ENCODE results near the gene RSPH1.

RSPH1 gene

DNA sequence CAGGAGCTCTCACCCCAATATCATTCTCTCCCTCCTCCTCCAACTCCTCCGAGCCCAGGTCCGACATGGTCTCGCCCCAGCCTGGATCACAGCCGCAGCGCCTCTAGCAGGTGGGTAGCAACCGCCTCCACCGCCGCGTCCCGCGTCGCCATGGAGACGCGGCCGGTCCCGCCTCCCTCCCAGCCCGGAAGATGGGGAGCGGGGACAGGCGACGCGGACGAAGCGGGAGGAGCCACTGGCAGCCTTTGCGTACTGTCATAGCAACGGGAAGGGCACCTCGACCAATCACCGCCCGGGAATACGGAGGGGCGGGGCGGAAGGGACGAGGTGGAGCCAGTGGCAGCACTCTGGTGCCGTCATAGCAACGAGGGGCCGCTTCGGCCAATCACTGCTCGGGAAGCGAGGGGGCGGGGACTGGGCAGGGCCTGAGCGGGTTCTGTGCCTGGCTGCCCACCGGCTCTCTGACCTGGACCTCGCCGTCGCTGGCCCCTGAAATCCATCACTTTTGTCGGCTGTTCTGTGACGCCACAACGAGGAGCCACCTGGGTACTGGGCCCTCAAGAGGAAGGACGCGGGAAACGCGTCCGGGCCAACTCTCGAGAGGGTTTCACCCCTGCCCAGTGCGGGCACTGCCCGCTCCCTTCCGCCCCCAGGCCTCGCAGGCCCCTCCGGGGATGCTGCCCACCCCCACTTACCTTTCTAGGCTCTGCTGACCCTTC lies at the start of gene RSPH1:
Gene RSPH1 (minus strand): TSS at position 105 of the 719 bp plus-strand sequence. CDS start 38 bp downstream, at position 67.
- DNase-seq: peak; percentile 92

DNA sequence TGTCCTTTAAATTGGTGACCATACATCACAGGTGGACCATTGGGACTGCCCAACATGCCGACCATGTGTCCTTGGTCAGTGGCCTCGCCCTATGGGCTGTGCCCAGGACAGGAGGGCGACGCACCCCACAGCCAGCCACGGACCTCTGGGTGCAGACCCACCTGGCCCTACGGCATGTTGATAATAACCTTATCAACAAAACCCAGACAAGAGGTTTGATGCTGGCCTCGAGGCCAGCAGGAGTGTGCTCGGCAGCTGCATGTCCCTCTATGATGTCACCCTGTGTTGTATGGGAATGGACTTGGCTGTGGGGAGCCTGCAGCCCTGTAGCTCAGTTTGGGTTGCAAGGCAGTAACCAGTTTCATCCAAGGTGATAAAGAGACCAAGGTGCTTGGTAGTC lies 49.7 kb upstream of the RSPH1 start:
- DNase-seq: no peak

DNA sequence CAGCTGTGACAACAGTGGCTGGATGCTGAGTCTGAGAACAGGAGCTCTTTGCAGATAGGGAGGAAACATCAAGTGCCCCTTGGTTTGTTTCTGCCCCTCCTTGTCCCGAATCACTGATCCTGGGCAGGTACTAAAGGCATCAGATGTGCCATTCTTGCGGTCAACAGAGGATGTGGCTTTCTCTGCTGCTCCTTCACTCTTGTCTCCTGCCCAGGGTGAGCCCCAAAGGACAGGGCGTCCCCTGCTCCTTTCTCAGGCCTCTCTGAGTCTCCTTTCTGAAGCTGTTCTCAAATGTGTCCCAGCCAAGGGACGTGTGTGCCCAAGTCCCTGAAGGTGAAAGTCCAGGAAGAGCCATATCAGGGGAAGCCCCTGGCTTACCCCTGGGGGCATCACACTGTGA lies 49.3 kb upstream of the RSPH1 start:
- no peak for DNase-seq

DNA sequence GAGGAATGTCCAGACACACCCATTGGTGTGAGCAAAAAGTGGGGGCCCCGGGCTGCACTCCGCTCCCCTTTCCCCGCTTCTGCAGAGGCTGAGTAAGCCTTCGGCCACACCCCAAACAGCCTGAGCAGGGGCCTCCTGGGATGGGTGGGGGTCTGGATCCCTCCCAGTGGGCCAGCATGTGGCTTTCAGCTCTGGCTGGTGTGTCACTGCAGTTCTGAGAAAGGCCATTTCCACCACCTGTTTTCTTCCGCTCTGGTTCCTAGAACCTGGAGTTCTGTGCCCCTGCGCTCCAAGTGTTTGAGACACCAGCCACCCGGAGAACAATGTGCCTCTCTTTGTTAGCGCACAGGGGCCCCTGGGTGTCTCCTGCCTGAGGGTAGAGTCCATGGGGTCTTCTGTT lies 48.5 kb upstream of the RSPH1 start:
- no peak for DNase-seq

DNA sequence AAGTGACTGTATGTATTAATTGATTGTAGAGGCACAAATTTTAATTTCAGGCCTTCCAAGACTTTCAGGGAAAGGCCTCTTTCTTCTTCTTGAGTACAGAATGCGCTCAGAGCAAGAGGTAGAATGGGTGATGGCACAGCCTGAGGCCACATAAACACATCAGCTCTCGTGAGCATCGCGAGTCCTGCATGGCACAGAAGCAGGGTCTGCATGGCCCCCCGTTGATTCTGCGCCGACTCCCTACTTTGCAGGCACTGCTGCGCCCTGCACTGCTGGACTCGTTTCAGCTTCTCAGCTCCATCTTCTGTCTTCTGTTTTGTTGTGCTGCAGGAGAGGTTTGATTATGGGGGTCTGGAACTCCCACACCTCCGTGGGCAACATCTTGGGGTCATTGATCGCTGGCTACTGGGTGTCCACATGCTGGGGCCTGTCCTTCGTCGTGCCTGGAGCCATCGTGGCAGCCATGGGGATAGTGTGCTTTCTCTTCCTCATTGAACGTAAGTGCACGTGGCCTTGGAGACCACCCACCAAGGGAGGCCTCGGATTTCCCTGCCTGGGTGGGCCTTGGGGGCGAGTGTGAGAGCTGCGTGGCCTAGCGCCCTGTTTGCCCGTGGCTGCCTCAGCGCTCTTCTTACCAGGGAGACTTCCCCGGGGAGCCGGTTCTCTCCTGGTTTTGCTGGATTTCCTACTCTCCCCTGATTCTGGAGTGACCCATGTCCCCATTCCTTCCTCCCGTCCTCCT lies 47.3 kb upstream of the RSPH1 start:
- no peak for DNase-seq

DNA sequence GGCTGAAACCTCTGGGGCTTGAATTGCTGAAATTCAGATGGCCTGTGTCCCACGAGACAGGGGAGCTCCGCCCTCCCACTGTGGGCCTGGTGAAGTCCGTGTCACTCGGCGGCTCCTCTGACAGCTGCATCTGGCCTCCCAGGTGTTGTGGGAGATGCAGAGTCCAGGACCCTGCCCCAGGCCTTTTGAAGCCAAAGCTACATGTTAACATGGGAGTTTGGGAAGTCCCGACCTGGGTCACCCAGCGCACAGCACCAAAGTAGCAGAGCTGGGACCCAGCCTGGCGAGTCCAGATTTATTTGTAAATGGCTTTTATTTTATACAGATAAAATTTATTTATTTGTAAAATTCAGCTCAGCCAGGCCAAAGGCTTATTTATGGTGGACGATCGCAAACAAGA lies 46.6 kb upstream of the RSPH1 start:
- no peak for DNase-seq

DNA sequence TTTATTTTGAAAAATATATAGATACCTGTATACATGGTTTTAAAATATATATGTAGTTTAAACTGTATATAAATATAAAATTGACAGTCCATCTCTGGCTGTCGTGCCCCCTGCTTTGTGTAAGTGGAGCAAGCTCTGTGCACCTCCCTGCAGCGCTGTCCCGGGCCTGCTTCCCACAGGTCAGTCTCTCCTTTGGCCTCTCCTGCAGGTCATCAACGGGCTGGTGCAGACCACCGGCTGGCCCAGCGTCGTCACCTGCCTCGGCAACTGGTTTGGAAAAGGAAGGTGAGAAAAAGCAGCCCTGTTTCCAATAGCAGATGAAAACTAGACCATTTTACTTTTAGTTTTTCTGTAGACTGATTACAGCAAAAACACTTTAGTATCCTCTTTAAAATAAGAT lies 46.2 kb upstream of the RSPH1 start:
- no peak for DNase-seq

DNA sequence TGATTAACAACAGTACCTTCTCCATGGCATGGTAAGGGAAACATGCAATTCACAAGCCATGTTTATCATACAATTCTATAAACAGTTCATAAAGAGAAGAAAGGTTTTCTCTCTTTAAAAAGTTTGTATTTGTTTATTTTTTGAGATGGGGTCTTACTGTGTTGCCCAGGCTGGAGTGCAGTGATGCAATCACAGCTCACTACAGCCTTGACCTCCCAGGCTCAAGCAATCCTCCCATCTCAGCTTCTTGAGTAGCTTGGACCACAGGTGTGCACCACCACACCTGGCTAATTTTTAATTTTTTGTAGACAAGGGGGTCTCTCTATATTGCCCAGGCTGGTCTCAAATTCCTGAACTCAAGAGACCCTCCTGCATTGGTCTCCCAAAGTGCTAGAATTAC lies 45.6 kb upstream of the RSPH1 start:
- no peak for DNase-seq

DNA sequence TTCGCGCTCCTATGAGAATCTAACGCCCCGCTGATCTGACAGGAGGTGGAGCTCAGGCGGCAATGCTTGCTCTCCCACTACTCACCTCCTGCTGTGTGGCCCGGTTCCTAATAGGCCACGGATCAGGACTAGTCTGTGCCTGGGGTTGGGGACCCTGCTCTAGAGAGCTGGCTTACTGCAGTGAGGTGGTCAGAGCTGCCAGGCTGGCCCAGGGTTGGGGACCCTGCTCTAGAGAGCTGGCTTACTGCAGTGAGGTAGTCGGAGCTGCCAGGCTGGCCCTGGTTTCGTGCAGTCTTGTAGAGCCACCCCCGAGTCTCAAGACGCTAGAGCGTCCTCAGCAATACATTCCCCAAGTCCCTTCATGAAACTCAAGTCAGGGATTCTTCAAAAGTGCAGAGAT lies 45.1 kb upstream of the RSPH1 start:
- DNase-seq: no peak

DNA sequence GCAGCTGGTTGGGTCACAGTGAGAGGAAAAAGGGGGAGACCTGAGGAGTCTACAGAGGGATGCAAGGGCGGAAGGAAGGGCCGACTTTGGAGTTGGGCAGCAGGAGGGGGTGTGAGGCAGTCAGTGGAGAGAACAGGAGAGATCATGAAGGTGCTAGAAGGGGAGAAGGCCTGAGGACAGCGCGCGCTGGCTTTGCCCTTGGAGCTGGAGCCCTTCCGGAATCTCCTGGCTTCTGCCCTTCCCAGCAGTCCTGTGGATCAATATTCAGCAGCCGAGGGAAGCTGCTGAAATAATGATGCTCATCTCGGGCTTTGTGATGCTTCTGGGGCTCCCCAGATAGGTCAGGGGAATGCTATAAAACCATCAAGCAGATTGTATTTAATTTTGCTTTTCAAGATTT lies 44.4 kb upstream of the RSPH1 start:
- DNase-seq: no peak

DNA sequence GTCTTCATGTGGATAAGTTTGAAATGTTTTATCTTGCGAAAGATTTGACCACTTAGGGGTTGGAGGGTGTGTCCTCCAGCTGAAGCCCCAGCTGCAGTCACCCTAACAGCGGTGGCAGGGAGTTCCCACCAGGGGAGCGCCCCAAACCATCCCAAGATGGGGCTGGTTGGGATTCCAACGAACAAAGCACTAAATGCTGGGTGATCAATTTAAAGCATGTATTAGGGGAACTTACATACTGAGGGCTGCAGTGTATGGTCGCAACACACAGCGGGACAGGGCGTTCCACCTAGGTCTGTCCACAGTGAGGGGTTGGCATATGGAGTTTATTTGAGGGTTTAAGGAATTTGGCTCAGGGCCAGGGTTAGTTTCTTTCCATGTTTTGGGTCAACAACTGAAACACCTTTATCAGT lies 43.9 kb upstream of the RSPH1 start:
- no peak for DNase-seq

DNA sequence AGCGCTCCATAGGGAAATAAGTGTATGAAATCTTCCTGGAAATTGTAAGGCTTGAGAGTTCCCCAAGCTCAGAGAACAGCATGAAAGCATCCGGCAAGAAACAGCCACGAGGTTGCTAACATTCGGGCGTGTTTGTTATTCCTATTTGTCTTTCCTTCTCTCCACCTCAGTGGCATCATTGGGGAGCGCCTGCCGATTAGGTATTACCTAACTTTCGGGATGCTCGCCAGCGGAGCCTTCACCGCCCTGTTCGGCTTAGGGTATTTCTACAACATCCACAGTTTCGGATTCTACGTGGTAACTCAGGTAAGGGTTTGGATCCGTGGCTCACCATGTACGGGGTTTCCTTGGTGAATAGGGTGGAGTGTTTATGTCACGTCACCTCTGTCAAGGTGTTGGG lies 43.3 kb upstream of the RSPH1 start:
- no peak for DNase-seq

DNA sequence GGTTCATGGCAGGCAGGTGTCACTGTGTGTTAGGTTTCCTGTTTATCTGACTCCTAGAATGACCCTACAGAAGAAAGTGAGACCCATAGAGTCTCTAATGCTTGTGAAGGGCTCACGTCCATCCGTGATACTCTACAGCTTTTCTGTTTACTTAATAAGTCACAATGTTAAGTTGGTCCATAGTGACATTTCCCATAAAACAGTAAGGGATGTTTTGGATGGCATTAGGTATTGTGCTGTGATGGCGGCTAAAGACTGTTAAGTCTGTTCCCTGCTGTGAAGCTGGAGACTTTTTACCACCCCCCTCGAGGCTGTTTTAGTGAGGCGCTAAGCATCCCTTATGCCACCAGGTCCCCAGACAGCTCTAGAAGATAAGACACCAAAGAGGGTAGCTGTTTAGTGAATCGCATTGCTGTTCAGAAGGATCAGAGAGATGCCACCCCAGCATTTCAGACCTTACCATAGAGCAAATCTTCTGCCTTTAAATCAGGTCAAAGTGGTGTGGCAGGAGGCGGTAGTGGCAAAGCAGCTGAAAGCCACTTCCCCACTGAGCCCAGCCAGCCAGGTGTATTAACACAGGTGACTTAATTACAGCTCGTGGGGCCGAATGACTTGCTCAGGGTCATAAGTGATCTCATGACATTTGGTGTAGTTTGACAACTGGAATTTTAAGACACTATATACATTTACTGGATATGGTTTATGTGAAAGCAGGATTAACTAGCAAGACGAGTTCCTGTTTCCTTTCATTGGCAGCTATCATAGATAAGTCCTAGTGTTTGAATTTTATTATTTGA lies 42.7 kb upstream of the RSPH1 start:
- peak; percentile 23 for DNase-seq

DNA sequence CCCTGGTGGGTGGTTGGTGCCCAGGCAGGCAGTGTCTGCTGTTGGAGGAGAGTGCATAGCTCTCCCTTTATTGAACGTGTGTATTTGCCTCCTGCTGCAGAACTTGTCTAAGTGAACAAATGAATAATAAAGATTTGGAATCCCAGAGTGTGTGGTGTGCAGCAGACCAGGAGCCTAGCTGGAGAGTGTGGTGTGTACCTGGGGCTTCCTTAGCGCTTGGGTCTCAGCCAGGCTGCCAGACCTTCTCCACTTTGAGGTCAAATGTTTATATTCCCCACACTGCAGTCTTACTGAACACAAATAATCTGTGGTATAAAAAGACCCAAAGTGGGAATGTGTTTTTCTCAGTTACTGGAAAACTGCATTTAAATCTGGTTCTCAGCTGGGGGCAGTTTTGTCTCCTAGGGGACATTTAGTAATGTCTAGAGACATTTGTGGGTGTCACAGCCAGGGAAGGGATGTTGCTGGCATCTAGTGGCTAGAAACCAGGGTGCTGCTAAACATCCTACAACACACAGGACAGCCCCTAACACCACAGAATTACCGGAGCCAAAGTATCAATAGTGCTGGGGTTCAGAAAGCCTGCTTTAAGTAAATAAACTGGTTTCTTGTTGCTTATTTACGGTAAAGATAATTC lies 41.2 kb upstream of the RSPH1 start:
- no peak for DNase-seq

DNA sequence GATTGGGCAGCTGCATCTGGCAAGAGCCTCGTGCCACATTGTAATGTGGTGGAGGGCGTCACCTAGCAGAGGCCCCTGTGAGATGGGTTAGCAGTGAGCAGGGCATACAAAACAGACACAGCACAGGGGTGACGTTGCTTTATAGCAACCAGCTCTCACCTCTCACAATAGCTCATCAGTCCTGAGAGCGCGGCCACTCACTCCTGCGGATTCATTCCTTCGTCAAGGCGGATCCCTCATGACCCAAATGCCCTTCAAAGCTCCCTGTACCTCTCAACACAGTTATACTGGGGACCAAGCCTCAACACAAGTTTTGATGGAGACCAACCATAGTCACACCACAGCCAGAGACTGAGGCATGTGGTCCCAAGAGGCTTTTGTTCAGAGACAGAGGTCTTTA lies 40.6 kb upstream of the RSPH1 start:
- no peak for DNase-seq

DNA sequence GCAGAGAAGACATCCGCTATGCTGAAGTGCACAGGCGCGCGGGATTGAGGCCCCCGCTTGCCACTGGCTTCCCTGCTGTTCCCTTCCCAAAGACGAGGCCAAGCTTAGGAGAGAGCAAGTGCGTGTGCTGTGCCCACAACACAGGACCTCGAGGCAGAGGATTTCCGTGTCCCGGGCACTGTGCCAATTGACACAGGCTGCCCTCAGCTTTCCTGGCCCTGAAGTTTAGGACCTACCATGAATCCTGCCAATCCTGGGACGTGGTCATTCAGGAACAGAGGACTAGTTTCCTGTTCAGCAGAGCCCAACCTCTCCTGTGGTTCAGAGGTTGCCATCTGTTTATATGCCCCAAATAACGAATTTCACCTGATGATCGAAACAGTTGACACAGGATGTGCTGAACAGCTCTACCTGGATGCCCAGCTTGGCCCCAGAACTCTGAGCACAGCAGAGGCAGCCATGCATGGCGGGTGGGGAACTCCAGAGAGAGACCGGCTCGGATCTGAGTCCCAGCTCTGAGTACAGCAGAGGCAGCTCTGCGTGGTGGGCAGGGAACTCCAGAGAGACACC lies 39.7 kb upstream of the RSPH1 start:
- DNase-seq: no peak

DNA sequence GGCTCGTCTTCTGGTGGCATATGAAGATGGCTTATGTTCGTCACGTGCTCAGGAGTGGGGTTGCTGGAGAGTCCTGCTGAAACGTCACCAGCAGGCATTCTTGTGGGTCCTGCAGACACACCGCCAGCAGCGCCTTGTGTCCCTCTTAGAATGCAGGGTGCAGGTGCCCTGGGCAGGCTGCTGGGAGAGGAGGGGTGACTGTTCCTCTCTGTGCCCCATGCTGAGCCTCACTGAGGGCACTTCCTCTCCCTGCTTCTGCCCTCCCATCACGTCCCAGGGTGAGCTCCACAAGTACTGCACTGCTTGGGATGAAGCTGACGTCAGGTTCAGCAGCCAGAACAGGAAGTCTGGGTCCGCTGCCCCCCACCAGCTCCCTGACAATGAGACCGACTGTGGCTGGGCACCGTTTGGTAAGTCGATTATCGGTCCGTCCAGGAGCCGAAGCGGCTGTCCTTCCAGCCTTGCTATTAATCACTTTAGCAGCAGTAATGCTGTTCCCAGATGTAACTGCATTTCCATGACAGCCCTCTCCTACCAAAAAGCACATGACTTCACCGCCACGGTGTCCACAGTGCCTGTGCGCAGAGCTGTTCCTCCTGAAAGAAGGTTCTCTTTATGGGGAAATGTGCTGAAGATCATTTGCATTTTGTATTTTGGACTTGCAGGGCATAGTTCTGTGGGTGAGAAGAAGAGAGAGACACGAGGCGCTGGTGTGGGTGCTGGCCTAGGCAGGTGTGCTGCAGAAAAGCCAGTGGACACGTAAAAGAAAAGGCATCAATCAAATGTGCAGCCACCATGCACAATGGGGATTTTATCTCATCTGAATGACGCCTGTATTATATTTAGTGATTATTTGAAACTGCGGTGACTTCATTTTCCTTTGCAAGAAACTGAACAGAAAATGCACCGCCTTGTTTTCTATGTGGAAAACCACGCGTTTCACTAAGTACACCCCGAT lies 38.7 kb upstream of the RSPH1 start:
- DNase-seq: peak; percentile 3

DNA sequence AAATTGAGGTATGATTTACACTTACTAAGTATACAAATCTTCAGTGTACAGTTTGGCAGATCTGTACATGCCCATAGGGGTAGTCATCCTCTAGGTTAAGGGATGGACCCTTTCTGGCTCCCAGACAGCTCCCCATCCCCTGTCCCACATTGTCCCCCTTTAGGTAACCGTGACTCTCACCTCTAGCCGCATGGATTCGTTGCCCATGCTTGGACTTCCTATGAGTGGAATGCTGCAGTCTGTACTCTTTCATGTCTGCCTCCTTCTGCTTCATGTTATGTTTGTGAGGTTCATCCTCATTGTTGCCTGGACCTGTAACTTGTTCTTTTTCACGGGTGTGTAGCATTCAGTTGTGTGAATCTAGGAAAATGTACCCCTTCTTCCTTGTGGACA lies 37.9 kb upstream of the RSPH1 start:
- no peak for DNase-seq

DNA sequence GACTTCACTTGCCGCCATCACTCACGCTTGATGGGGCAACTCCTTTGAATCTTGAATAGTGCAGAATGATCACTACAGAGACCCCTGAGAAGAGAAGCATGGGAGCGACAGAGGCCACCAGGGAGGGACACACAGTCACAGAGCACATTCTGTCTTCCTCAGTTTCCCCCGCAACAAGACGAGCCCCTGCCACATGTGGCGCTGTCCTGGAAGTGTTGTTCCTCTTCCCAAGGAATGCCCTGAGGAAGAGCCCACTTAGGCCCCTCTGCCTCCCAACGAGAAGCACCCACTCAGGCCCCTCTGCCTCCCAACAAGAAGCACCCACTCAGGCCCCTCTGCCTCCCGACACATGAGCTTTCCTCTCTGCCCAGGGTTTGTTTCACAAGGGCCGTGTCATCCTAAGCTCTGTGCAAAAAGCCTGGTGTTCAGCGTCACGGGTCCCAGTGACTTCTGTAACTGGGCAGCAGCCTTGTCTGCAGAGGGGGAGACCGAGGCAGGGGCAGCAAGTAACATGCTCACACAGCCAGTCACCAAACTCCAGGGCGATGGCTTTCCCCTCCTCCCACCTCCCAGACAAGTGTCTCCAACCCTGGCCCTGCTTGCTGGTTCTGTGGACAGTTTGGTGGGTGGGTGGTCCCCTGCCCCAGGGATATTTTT lies 37.4 kb upstream of the RSPH1 start:
- DNase-seq: no peak

DNA sequence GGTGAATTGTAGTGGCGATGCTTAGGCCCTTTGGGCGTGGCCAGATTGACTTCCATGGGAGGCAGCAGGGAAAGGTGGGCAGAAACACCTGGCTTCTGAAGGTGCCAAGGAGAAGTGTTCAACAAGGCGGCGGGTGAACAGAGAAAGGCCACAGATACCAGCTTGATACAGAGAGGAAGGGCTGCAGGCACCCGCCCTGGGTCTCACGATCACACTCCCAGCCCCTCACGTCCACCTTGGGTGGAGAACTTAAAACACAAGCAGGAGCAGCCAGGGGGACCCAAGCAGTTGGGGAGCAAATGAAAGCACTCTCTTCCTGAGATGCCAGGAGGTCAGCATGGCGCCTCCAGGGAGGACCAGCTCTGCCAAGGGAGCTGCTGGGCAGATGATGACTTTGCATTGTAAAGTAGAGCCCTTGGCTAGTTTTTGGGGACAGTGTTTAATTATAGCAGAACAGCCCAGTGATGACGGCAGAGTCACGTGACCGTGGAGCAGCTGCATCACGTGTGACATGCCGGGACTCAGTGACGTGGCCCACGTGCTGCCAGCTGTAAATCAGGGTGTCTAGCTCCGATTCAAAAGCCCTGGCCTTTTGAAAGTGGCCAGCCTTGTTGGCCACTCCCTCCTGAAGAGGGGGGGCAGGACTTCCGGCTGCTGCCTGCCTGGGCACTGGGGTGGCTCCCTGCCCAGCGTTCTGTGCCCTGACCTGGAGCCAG lies 36.6 kb upstream of the RSPH1 start:
- DNase-seq: no peak

DNA sequence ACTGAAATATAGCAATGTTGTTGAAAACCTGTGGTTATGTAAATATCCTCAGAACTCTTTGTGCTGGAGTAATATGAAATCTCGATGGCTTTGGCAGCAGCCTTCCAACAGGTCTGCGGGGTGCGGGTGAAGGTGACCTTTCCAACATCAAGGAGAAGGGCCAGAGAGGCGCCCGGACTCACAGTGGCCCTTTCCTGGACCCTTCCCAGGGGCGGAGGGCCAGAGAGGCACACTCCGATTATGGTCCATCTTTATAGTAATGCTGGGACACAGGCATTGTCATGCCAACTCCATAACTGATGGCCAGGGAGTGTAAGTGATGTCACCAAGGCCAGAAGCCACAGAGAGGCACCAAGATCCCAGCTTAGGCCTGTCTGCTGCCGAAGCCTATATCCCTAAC lies 35.7 kb upstream of the RSPH1 start:
- no peak for DNase-seq

Measured in NCI-H2081 treated with DMSO at 0.1 percent for 48 hours (cell line).